HG03039 (cell line): ENCODE measurements around the gene PTPRCAP.
A peak's percentile ranks its signal among the peaks of the same experiment; 100 is the strongest.

Experiments used
- ATAC-seq: cut with Tn5 transposase; IDR thresholded peaks from one replicate; pipeline ENCODE4 v1.9.1; 2021; ENCODE audit warnings: mild to moderate bottlenecking, moderate library complexity; ENCODE audit not compliant: unreplicated experiment

PTPRCAP gene

GRCh38 chr11:67398661-67399563 lies 38.6 kb downstream of the PTPRCAP start:
- no peak for ATAC-seq

- no peak for ATAC-seq
Observed at GRCh38 chr11:67397986-67398660, 39.4 kb downstream of the PTPRCAP start.

GRCh38 chr11:67397536-67397935 lies 39.9 kb downstream of the PTPRCAP start:
- ATAC-seq: no peak

- ATAC-seq: no peak
Observed at GRCh38 chr11:67396587-67397389, 40.7 kb downstream of the PTPRCAP start.

- no peak for ATAC-seq
Observed at GRCh38 chr11:67396259-67396581, 41.3 kb downstream of the PTPRCAP start.

- ATAC-seq: no peak
Observed at GRCh38 chr11:67395555-67396258, 41.8 kb downstream of the PTPRCAP start.

GRCh38 chr11:67393990-67394389 lies 43.5 kb downstream of the PTPRCAP start:
- no peak for ATAC-seq

GRCh38 chr11:67393437-67393836 lies 44.0 kb downstream of the PTPRCAP start:
- ATAC-seq: no peak

- no peak for ATAC-seq
Observed at GRCh38 chr11:67392183-67392715, 45.2 kb downstream of the PTPRCAP start.

GRCh38 chr11:67391304-67392182 lies 45.9 kb downstream of the PTPRCAP start, which contains the start of gene RAD9A:
Gene RAD9A, plus strand, starts transcription at chr11:67391986. Its CDS starts 59 bp downstream, at chr11:67392045.
- peak; percentile 61 for ATAC-seq

- ATAC-seq: no peak
Observed at GRCh38 chr11:67390947-67391303, 46.6 kb downstream of the PTPRCAP start.

- no peak for ATAC-seq
Observed at GRCh38 chr11:67389477-67389876, 48.0 kb downstream of the PTPRCAP start.

- ATAC-seq: no peak
Observed at GRCh38 chr11:67387518-67387917, 50.0 kb downstream of the PTPRCAP start.

- ATAC-seq: no peak
Observed at GRCh38 chr11:67387069-67387468, 50.4 kb downstream of the PTPRCAP start.
